IPS-NIHi7 (cell line): ENCODE results near the gene ZBTB21.
"Not testable (repeated sequence)": the region's sequence is repeated elsewhere in the genome, so short reads cannot be mapped to it uniquely, and the experiment has no call there.

Source experiments
- DNase-seq: peaks from one replicate; pipeline ENCODE4 v3.0.0; 2012; ENCODE audit warnings: mixed read lengths; ENCODE audit errors: extremely low spot score

ZBTB21 gene

DNA sequence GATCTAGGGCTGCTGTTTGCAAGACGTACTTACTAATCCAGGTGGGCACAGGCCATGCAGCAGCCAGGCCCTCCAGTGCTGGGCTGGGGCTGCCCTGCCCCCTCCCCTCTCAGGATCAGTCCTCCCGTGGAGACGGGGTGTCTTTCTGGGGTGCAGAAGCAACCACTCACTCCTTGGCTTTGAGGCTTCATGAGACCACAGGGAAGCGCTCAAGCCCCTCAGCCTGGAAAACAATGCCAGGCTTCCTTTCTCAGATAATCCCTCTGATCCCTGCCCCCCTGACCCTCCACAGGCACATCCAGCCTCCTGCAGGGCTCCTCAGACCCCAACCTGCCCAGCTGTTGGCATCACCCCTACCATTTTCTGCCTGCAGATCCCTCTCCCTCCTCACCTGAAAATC is 42.5 kb downstream of the ZBTB21 start:
- DNase-seq: no peak

DNA sequence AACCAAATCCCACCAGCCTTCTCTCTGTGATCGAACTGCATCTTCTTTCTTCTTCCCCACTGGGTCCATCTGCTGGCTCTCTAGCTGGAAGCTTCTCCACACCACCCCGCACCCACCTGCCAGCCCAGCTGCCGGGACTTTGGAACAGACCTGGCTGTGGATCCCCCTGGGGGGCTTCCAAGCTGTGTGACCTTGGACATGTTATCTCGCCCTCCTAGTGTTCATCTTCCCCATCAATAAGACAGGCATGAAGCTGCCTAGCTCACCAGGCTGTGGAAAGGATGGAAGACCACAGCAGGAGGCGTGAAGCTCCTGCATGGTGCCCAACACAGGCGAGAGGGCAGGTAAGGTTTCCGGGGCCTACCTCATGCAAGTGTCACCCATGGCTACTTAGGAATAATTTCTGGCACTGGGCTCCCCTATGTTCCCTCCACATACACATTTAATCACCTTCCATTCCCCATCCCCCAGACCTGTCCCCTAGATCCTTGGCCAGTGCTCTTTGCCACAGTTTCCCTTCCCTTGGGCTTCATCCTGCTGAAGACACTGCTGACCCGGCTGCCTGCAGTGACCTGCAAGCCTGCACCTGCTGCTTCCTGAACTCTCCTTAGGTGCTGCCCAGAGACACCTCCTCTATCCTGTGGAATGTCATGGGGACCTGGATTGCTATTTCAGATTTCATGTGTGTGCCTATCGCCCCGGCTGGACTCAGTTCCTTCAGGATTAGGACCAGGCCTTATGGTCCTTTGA is 43.1 kb downstream of the ZBTB21 start:
- DNase-seq: no peak

DNA sequence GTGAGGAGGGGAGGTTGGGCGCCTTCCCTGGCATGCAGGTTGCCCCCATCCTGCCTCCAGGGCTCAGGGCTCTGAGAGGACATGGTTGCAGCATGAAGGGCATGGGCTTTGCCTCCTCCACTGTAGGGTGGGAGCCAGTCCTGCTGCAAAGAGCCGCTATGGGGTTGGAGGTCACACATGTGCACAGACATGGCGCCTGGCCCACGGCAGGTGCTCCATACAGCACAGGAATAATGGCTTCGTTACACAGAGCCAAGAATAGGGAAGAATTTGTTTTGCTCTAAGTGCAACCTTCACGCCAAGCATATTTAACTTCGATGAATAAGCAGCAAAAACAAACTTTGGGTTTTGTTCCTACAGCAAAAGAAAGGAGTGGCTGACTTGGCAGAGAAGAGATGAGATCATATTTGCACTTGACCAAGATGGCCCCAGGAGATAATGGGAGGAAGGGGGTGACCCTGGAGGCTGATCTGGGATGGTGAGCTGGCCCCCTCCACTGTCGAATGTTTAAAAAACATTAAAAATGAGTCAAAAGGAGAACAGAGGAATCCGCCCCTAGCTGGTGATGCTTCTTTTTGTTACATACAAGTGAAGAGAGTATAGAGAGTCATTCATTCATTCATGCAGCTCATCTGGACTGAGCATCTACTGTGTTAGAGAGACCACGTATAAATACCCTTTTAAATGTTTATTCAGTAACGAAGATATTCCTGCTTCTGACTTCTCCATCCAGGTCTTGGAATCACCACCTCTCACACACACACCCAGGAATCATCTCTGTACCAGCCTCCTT is 43.9 kb downstream of the ZBTB21 start:
- no peak for DNase-seq

DNA sequence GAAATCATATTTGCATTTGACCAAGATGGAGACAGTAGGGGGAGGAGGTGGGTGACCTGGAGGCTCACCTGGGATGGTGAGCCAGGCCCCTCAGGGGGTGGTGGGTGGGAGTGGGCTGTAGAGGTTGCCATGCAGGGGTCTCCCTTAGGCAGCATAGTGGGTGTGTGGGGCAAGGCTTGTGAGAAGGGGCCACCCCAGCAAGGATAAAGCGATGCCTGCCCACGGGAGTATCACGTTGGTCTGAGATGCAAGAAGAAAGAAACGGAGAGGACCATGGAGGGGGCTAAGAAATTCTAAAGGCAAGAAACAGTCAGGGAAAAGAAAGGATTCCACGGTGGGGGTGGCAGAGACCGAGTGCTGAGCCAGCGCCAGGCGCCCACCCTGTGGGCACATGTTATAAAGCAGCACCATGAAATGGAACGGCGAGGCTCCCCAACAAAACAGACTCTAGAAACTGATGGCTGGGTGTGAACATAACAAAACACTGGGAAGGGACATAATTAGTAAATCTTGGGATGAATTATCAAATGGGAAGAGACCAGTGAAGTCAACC is 44.6 kb downstream of the ZBTB21 start:
- no peak for DNase-seq

DNA sequence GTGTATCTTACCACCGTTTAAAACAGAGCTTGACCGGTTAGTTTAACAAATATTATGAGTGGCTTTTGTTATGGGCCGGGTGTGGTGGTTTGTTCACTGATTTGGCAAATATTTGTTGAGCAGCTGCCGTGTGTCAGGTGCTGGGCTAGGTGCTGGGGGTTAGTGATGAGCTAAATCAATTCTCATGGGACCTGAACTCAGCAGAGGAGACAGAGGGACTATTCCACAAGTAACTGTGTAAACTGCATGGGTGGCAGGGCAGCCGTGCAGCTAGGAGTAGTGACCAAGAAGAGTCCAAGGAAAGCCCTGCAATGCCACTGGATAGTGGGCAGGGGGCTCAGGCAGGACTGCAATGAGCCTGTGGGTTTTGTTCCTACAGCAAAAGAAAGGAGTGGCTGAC is 45.1 kb downstream of the ZBTB21 start:
- DNase-seq: no peak

DNA sequence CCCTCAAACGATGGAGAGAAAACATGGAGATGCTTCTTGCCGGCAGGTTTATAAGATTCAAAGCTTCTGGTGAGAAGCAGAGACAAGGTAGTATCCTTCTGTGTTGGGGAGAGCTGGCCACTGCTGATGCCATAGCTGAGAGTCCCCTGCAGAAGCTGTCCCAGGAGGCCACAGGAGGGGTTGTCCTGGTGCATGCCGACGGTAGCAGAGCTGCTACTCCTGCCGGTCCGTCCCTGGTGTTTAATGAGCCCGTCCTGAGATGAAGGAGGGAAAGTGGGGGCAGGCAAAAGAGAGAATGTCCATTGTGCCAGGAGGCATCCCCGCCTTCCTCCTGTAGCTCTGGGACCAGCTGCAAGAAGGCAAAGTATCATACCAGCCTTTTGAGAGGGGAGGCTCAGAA is 46.0 kb downstream of the ZBTB21 start:
- DNase-seq: no peak

DNA sequence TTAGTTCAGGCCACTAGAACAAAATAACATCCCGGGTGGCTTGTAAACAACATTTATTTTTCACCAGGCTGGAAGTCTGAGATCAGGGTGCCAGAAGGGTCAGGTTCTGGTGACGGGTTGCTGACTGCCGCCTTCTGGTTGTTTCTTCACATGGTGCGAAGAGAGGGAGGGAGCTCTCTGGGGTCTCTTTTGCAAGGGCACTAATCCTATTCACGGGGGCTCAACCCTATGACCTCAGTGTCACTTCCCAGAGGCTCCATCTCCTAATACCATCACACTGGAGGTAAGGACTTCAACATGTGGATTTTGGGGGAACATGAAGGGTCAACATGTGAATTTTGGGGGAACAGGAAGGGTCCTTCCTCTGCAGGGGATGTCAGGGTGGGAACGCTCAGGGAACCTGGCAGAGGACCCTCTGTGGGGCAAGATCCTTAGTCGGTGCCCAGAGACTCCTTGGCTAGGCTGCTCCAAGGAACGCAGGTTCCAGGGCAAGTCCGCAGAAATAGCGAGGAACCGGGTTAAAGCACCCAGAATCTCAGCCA is 47.7 kb downstream of the ZBTB21 start:
- DNase-seq: no peak

DNA sequence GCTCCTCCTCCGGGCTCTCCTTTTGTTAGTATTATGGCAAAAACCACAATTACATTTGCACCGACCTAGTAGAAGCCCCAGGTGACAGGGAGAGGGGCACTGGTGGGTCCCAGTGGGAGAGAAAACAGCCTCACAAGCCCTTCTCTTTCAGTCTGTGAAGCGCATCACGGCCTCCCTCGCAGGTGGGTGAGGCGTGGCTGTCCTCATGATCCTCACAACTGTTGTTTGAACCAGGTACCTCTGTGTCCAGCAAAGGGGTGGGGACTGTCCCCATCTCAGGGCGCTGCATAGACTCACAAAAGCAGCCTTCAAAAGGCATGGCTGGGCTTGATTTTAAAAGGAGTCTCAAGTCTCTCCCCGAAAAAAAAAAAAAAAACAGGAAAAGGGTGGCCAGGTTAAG is 48.4 kb downstream of the ZBTB21 start:
- DNase-seq: no peak

DNA sequence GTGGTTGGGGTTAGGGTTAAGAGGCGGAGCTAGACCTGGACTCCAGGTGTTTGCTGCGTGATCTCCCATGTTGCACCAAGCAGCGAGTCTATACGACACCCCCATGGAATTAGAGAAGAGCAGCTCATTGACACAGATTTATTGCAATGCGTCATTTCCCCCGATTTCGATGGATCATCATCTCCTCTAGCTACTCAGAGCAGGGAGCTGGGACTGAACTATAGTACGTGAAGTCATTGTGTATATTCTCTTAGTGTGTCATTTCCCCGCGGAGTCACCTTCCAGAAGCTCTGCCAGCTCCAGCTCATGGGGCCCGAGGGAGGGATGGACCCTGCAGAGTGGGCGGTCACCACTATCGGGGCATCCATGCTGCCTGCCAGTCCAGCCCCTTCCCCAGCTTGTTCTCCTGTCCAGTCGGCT is 48.9 kb downstream of the ZBTB21 start:
- DNase-seq: no peak

DNA sequence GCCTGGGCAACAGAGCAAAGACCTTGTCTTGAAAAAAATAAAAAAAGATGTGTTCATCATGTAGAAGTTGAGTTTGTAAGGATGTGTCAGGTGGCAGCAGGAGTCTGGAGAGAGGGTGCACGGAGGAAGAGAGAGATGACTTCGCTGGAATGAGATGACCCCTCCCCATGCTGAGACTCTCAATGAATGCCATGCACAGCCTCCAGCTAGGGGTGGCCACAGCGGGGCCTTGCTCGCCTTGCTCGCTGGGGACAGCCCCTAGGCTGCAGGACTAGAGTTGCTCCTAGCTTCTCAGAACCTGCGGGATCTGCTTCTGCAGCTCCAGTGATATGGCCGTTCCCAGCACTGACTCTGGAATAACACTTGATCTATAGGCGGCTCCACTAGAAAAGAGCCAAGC is 49.8 kb downstream of the ZBTB21 start:
- DNase-seq: no peak

DNA sequence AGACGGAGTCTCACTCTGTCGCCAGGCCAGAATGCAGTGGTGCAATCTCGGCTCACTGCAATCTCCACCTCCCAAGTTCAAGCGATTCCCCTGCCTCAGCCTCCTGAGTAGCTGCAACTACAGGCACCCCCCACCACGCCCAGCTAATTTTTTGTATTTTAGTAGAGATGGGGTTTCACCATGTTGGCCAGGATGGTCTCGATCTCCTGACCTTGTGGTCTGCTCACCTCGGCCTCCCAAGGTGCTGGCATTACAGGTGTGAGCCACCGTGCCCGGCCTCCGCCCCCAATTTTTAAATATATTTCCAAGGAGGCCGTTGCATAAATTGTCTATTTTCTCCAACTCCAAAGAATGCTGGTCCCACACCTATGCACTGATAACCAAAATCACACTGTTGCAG is 50.5 kb downstream of the ZBTB21 start:
- not testable (repeated sequence) for DNase-seq

DNA sequence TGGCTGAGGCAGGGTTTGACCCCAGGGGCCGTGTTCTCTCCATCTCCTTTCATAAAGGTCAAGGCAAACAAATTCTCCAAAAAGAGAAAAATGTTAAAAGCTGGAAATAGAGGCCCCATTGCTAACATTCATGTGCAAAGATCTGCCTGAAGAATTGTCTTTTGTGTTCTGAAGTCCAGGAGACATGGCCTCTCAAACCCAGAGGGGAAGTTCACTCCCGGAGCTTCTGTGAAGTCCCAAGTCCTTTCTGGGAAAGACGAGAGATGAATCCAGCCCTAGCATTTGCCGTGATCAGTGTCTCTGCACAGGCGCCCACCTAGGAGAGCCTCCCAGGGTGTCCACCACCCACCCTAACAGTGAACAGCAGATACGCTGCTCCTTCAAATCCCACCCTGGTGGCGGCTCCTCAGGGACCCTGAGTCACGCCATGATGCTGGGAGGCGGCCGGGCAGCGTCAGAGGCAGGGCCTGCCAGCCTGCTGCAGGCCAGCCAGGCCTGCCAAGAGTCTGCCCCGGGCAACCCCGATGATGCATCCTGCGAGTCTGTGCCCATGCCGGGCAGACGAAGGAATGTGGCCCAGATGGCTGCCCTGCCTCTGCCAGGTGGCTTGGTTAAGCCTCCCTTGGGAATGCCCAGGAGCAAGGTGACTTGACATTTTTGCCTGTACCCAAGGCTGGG is 51.1 kb downstream of the ZBTB21 start:
- no peak for DNase-seq

DNA sequence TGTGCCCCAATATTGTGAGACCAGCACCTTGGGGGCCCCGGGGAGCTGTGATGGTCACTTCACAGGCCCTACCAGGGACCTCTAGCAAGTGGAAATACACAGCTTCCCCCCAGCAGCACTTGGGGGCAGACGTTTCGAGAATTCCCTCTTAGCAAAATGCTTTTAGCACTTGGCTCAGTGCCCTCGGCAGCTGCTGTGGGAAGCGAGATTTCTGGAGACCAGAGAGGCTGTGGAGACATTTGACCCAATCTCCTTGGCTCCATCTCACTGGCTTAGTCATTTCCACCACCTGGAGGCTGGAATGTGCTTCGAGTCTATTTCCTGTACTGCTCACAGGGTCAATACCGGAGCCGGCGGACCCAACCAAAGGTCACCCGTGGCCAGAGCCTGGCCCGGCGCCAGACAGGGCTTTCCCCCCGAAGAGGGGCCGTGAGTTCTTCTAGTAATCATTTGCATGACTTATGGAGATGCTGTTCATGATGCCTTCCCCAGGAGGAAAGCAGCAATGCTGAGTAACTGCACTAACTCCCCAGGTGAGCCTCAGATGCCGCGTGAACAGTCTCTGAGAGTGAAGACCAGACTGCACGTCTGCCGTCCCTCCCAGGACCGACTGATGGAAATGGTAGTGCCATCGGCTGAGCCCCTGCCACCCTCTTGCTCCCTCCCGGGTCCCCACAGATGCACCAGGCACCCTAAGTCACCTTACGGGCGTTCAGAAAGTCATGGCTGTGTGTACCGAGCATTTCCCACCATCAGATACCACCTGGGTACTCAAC is 52.0 kb downstream of the ZBTB21 start:
- DNase-seq: peak; percentile 46

DNA sequence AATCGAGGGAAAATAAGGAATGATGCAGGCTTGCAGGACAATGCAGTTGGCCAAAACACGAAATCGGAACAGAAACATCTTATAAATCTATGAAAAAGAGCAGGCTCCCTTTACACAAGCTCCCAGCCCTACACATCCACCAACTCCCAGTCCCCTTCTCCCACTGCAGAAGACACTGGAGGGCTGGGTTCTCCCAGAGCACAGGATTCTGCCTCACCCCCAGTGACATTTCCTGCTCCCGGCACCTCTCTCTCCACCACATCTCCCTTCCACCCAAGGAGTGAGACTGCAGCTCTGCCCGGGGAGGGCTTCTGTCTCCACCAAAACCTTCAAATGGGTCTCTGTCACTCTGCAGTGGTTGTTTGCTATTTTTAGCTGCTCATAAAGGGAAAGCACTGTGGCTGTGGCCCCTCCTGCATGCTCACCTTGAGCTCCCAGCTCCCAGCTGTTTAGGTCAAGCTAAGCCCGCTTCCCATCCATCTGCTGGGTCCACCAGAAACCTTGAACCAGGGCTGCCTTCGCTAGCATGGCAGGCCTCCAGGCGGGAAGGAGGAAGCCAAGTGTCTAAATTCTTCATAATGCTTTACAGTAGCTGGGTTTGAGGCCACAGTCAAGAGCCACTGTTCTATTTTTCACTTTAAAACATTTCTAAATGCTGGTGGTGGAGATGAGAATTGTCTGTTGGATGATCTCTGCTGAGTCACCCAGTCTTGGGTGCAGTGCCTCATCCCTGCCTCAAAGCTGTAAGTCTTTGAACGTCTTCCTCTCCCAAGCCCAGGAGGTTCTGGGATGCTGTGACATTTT is 53.0 kb downstream of the ZBTB21 start:
- DNase-seq: no peak

DNA sequence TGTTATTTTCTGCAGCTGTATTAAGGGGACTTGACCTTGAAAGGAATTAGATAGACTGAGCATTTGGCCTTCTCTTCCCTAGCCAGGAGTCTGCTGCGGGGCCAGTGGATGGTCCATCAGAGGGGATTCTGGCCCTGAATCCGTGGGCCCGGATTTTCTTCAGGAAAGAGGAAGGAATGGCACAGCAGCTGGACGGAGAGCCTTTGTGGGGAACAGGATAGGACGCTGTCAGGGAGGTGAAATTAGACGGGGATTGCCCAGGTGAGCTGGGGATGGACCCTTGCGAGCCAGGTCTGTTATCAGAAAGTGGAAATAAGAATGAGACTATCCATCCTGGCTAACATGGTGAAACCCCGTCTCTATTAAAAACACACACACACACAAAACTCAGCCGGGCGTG is 54.6 kb downstream of the ZBTB21 start:
- no peak for DNase-seq

DNA sequence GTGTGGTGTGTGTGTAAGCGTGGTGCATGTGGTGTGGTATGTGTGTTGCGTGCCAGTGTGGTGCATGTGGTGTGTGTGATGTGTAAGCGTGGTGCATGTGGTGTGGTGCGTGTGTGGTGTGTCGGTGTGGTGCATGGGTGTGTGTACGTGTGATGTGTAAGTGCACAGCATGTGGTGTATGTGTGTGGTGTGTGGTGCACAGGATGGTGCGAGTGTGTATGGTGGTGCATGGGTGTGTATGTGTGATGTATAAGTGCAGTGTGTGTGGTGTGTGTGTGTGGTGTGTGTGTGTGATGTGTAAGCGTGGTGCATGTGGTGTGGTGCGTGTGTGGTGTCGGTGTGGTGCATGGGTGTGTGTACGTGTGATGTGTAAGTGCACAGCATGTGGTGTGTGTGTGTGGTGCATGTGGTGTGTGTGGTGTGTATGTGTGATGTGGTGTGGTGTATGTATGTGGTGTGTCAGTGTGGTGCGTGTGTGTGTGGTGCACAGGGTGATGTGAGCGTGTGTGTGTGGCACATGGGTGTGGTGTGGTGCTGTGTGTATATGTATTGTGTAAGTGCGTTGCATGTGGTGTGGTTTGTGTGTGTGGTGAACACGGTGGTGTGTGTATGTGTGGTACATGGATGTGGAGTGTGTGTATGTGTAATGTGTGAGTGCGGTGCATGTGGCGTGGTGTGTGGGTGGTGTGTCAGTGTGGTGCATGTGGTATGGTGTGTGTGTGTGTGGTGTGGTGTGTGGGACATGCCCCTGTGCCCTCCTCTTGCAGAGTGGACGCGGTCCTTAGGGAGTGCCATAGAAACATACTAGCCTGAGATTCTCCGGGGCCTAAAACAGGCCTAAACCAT is 55.3 kb downstream of the ZBTB21 start:
- no peak for DNase-seq

DNA sequence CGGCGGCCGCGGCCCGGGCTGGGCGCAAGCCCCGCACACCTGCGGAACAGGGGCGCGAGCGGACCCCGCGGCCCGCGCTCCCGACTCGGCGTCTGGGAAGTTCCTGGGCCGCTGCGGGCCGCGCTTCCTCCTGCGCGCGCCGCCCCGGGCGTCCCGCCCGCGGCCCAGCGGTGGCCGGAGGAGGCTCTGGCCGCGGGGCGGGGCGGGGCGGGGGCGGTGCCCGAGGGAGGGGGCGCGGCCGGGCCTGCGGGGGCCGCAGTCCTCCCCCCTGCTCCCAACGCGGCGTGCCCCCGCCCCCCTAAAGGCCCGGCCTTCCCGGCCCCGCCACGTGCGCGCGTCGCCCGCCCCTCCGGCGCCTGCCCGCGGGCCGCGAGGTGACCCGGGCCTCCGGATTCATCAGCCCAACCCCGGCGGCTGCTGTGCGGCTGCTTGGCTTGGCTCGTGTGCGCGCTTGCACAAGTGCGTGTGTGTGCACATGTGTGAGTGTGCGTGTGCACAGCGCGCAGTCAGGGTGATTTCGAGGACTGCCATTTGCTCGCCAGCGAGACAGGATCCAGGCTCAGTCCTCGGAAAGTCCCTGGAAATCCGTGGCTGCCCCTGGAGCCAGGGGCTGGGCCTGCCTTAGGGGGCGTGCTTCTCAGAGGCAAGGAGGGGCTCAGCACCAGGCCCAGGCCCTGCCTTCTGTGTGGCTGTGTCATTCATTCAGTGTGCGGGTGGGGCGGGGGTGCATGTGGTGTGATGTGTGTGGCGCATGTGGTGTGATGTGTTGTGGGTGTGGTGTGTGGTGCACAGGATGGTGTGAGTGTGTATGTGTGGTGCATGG is 56.1 kb downstream of the ZBTB21 start, which contains the start of gene C2CD2:
C2CD2 (minus strand) TSS at position 188 of the 823 bp plus-strand sequence. CDS start 370 bp downstream, outside the sequence.
- DNase-seq: peak; percentile 91

DNA sequence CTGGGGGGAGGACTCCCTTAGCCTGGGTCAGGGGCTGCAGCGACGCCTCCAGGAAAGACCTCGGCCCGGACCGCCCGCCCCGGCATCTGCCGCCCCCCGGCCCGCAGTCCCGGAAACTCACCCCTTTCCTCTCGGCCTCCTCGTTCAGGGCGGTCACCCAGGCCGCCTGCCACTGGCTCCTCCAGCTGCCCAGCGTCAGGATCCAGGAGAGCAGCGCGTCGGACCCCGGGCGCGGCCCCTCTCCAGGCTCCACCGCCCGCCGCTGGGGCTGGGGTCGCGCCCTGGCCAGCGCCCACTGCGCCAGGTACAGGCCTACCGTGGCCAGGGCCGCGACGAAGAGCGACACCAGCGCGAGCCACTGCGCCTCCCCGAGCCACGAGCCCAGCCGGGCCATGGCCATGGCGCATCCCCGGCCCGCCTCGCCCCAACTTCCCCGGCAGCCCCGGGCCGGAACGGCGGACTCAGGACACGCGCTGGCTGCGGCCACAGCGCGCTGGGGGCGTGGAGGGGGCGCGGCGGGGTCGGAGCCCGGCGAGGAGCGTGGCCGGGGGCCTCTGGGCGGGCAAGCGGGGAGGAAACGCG is 56.8 kb downstream of the ZBTB21 start:
- DNase-seq: no peak
